Cerebellar cortex (tissue), 1 donor: ENCODE measurements around the gene CCDC78.

ENCODE experiments used
- DNase-seq: peaks from one replicate; pipeline ENCODE4 v3.0.0-alpha.2; 2015; ENCODE audit warnings: low spot score

Gene CCDC78

DNA sequence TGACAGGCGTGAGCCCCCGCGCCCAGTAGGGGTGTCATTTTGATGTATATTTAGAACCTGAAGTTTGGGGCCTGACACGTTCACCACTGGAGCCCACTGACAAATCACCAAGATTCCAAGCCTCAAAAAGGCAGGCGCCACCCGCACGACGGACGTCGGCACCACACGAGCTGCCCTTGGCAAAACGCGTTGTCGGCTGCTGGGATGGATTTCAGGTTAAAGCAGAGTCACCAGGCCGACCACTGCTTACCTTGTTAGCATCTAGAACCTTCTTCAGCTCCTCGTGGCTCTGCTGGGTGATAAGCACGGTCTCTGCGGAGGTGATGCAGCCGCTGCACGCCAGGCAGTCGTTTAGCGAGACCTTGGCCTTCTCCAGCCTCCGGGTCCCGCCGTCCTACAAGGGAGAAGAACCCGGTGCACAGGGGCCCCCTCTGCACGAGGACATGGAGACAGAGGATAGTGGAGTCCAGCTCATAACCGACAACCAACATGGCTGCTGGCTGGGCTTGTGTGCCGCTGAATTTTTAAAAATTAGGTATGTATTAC is 10.8 kb upstream of the CCDC78 start:
- DNase-seq: no peak

DNA sequence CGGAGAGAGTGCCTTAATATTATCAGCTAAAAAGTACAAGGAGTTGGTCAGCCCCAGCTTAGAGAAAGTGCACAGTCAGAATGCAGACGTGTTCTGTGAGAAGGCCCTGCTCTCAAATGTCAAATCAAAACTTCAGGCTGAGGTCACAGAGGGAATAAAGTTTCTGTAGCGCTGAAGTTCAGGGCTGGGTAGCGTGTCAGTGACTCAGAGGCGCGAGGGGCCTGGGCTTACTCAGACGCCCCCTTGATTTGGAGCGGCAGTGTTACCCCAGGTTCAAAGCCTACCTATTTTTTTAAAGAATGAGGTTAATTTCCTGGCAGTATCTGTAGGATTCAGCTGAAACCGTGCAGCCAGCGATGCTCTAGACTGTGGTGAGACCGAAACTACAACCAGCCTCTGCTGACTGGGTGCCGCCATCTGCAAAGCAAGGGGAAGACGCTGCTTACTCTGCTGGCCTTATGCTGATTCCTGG is 9.8 kb upstream of the CCDC78 start:
- DNase-seq: no peak

DNA sequence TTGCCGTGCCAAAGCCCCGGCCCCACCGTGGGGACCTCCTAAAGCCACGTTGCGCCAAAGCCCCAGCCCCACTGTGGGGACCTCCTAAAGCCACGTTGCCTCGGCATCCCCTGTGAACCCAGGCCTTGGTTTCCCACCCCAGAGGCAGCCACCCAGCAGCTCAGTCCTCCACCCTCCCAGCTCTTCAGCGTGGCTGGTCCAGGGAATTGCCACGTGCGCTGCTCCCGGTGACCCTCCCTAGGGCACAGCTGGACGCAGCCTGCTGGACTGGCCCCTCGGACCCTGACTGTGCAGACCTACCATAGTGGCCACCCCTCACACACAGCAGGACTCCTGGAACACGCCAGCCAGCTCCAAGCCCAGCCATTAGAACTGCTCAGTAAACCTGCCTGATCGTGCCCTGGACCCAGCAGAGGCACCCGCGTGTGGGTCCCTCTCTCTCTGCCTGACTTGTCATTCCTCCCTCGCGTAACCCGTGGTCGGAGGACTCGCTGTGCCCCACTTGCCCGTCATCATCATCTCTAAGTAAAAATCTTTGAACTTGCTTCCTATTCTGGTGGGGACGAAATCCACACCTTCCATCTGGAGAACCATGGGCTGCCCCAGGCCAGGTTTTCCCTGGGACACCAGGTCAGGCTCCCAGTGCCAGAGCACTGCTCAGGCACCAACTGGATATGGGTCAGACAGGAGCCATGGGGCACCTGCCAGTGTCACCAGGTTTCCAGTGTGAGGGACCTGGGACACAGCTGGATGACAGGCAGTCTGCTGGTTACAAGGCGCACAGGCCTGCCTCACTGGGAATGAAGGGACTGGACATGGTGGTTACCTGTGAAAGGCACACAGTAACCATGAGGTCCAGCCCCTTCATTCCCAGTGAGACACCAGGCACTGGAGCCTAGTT is 9.0 kb upstream of the CCDC78 start:
- no peak for DNase-seq

DNA sequence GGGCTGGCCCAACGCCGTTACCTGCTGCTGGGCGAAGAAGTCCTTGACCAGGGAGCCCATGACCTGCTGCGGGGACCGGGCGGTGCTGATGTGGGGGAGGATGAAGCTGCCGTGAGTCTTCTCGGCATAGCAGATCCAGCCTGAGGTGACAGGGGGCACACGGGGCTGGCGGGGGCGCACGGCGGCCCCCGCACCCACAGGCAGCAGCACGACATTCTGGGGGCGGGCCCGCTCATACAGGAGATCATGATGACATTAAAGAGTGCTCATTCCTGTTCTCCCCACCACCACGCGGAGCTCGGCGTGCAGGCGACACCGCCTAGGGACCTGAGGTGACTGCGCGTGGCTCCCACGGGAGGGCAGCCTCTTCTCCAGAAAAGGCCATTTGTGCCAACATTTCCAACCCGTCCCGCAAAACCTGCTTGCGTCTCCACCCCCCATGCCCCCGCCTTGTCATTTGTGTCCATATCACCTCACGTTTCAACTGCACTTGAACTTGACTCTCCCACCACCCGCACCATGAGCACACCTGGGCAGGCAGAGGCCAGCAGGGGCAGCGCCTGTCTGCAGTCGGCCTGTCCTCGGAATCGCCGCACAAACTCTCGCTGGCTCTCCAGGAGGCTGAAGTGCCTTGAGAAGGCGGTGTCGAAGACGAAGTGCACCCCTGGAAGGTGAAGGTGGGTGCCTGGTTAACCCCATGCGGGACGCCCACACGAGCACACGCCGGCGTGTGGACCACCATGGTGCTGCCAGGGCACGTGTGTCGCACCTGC is 8.2 kb upstream of the CCDC78 start:
- no peak for DNase-seq

DNA sequence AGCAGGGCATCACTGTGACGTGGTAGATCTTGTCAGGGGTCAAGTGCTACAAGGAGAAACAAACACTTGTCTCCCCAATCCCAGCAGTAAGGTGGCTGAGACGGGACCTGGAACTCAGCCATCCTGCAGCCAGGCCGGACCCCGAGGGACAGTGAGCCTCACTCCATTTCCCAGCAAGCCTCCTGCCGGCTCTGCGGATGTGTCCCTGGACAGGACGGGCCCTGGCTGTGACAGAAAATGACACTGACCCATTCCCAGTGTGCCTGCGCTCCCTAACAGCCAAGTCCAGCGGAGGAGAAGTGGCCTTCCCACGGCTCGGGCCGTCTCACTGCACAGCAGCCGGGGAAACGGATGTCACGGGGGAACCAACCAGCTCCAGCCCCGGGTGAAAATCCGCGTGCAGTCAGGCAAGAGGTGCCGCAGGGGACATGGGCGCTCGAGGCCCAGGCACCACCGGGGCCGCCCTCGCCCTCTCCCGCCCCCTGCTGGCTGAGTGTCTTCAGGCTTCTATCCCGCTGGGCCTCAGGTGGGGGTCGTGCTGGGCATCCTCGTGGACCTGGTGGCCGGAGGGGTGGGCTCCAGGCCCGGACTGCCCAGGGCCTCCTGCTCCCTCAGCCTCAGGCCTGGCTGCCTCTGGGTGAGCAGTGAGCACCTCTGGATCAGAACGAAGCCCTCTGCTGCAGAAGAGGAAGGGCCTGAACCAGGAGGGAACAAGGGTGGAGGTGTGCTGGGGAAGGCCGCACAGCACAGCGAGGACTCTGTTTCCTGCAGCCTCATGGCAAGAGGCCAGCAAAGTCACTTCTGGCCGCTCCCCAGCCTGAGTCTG is 7.4 kb upstream of the CCDC78 start:
- DNase-seq: no peak

DNA sequence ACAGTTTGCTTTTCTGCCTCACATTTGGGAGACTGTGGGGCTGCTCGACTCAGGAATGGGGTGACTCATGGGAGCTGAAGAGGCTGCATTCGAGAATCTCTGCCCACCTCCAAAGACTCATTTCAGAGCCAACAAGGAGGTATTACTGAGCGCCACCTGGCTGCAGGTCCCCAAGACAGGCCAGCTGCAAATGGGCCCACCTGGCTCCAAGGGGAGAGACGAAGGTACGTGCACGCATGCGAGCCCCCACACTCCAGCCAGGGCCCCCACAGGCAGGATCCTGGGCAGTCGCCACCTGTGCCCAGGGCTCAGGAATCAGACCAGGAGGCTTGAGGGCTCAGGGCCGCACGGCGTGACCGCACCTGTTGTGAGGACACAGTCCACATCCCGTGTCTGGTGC is 6.7 kb upstream of the CCDC78 start:
- no peak for DNase-seq

DNA sequence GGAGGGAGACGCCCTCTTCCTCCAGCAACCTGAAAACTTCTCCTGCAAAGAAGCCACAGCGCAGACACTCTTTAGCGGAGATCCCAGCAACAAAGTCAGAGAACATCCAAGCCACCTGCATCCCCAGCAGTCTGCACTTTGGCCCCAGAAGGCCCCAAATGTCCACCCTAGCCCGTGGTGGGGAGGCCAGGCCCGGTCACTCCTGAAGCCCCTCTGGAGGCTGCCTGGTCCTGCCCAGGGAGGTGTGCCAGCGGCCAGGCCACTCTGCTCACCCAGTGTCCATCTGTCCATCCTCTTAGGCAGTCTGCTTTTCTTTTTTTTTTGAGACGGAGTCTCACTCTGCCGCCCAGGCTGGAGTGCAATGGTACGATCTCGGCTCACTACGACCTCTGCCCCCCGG is 6.1 kb upstream of the CCDC78 start:
- no peak for DNase-seq

DNA sequence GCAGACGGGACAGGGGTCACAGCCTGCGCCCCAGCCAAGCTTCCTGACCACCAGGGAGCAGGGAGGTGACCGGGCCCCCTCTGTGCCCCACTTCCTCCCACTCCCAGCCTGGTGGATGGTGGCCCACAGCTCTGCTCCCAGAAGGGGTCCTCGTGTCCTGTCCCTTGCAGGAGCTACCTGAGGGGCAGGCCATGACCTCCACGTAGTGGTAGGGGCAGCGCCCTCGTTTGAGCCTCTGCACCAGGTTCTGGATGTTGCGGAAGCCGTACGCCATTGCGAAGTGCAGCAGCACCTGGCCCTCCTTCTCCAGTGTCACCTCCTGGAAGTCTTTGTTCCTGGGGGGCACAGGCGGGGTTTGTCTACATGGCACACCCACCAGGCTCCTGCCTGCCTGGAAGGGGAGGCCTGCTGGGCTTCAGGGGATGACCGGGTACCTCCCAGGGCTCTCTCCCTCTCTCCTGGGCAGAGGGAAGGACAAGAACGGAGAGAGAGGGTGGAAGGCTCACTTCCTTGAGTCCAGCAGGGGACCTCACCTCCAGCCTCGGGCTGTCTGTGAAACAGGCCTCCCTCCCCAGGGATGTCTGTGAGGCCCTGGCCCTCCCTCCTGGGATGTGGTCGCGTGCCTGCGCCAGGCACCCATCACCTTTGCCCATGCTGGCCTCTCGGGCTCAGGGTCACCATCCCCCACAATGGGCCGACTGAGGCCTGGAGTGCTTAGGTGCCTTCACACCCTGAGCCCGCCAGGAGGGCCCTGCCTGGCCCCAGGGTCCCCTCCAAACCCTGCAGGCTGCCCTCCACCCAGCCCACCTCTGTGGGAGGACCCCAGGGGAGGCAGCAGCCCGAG is 4.6 kb upstream of the CCDC78 start:
- DNase-seq: no peak

DNA sequence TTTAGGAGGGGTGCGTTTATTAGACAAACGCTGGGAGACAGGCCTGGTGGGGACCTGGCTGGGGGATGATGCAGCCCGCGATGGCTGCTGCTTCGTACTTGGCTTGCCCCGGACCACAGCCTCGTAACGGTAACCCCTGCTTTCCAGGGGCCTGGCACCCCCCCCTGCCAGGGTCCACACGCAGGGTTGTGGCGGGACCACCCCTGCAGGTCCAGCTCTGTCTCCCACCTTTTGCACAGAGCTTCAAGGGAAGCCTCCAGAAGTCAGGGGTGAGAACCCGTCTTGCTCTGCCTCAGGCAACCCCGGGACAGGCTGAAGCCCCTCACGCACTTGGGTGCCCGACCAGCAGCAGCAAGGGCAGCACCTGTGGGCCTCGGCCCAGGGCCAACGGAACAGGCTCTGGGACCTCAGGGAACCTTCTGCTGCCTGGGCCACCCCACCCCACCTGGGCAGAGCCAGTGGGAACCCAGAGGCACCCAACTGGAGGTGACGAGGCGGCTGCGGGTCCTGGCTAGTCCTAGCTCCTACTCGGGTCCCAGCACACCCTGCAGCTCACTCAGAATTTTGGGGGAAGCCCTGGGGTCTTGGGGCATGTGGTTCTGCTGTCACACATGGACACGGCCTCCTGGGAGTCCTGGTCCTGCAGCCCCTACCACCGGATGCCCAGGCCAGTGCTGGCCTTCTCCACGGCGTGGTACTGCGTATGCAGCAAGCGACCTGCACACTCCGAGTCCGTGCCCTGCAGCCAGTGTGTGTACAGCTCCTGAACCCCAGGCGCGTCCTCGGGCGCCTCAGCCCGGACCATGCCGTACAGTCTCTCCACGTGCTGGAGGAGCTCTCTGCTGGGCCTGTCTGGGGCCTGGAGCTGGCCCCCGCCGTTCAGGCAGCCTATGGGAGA is 3.8 kb upstream of the CCDC78 start:
- no peak for DNase-seq

DNA sequence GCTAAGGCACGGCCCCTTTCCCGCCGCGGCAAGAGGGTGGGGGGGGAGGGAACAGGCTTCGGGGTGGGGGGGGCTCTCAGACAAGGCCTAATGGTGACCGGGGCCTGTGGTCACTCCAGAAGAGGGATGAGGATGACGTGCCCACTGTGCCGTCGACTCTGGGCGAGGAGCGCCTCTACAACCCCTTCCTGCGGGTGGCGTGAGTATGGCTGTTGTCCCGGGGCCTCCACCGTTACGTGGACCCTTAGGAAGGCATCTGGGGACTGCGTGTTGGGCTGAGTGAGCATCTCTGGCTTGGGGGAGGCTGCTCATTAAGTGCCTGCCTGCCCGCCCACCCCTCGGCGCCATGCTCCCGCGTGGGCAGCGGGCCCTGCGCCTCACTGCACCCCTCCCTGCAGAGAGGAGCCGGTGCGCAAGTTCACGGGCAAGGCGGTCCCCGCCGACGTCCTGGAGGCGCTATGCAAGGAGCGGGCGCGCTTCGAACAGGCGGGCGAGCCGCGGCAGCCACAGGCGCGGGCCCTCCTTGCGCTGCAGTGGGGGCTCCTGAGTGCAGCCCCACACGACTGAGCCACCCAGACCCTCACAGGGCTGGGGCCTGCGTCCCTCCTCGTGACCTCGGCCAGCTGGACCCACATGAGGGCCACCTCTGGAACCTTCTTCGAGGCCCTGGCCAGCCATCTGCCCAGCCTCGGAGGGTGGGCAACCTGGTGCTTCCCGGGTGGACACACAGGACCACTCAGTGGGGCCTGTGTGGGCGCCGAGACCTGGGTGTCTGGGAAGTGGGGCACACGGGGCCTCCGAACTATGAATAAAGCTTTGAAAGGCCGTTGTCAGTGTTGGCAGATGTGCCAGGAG is 2.9 kb upstream of the CCDC78 start:
- no peak for DNase-seq

DNA sequence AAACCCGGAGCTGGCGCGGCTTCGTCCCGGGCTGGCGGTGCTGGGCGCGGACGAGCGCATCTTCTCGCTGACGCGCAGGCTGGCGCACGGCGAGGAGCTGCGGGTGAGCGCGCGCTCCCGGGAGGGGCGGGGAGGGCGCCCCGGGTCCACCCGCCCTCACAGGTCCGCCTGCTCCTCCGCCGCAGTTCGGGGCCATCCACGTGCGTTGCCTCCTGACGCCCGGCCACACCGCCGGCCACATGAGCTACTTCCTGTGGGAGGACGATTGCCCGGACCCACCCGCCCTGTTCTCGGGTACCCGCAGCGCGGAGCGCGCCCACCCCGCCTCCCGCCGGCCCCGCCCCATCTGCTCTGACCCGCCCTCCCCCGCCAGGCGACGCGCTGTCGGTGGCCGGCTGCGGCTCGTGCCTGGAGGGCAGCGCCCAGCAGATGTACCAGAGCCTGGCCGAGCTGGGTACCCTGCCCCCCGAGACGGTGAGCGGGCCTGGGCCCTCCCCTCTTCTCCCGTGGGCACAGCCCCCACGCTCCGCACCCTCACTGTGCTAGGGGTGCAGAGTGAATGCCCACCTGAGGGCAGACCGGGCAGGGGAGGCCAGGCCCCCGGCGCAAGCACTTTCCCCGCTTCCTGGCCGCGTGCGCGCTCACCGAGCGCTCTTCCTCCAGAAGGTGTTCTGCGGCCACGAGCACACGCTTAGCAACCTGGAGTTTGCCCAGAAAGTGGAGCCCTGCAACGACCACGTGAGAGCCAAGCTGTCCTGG is 2.1 kb upstream of the CCDC78 start:
- DNase-seq: peak; percentile 75

DNA sequence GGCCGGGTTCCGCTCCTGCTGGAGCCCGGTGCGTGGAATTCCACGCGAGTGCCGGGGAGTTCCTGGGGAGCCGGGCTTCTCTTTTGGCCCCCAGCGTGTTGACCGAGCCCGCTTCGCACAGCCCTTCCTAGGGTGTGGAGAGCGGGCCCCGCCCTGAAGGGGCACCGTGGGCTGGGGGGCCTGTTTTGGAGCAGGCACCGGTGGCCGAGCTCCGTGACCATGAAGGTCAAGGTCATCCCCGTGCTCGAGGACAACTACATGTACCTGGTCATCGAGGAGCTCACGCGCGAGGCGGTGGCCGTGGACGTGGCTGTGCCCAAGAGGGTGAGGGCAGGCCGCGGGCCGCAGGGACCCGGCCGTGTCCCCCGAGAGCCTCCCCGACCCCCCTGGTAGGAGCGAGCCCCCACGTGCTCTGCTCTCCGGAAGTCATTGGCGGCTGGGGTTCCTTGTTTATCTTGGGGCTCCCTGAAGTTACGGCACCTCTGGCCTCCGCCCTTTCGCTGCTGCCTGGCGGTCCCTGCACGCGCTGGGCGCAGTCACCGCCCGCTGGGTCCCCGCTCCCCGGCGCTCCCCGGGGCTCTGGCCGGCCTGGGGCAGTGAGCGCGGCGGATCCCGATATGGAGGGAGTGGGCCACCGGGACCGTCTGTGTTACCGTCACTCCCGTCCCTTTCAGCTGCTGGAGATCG is 1.2 kb upstream of the CCDC78 start:
- no peak for DNase-seq

DNA sequence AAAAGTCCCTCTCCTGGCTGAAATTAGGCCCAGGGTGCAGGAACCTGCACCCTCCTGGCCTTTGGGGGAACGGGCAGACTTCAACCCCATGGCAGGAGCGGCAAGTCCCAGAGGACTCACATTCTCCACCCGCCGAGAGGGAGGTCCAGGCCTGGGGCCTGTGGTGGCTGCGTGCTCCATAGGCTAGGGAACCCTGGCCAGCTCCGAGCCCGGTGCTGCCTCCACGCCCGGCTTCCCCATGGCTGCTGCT is 130 bp downstream of the CCDC78 start:
- DNase-seq: peak; percentile 56

DNA sequence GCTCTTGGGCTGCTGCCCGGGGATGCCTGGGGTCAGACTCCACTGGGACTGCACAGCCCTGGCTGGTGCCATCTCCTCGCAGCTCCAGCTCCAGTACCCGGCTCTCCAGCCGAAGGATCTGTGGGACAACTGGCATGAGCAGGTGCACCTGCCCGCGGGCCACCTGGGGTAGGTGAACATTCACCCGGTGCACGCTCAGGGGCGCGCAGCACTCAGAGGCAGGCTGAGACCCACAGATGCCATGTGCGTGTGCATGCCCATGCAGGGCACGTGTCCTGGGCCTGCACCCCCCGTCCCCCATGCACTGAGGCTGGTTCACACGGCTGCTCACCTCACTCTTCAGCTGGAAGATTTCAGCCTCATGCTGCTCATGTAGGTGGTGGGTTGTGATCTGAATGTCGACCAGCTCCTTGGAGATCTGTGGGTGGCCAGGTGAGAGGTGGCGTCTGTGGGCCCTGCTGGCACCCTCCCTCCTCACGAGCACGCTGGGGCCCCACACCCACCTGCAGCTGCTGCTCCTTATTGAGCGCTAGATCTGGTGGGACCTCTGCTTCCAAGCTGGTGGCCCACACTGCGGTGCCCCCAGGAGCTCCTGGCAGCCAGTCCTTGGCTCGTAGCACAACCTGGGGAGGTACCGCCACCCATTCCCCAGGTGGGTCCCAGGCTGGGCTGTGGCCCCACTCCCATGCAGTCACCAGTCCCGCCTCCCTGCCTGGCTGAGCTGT is 618 bp downstream of the CCDC78 start:
- no peak for DNase-seq

DNA sequence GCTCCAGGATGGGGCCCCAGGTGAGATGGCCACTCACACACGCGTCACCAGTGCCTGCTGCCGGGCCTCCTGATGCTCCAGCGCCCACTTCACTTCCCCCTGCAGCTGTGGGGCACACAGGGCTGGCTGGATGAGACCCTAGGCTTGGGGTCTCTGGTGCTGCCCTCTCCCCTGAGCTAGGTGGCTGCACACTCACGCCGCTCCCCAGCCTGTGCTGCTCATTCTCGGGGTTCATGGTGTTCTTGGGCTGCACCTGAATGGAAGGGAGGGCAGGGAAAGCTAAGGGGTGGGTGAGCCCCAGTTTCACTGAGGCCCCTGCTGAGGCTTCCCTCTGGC is 1.2 kb downstream of the CCDC78 start:
- DNase-seq: no peak

DNA sequence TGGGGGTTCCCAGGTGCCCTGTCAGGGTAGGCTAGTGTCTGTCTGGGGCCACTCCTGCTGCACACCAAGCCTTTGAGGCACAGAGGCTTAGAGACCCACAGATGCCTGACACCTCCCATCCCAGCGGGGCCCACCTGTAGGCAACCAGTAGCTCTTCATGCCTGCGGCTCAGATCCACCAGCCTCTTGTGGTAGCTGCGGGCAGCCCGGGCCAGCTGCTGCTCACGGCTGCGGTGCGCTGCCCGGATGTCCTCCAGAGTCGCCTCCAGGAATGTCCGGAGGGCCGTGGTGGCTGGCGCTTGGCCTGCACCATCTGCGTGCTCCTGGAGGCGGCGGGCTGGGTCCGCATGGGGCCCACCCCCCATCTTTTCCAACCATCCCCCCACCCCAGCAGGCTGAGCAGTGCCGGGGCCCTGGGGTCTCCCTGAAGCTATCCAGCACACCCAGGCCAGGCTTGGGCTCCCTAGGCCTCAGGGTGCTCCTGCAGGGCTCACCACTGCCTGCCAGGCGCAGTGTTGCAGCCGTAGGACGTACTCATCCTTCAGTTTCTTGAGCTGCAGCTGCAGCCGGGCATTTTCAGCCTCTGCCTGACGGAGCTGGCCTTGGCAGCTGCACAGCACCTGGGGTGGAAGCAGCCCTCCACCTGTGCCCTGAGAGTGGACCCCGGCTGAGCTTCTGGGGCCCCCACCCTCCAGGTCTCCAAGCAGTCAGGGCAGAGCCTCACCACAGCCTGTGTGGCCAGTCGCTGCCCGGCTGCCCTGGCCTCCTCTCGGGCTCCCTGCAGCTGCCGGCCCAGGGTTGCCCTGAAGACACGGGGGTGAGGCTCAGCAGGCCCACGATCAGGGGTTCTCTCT is 1.8 kb downstream of the CCDC78 start:
- peak; percentile 62 for DNase-seq

DNA sequence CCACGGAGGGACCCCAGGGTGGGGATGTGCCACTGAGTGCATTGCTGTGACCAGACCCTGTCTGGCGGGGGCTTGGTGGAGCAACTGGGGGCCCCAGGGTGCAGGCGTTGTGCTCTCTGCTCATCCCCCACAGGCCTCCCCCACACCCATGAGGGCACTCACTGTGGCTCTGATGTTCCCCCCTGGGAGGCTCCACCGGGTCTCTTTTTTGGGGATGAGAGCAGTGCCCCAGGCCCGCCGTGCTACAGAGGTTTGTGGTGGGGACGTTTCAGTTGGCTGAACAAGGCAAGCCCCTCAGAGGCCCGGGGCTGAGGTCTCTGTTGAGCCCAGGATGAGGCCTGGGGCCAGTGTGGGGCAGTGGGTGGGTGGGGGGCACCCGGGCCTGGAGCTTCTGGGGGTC is 2.5 kb downstream of the CCDC78 start:
- no peak for DNase-seq
